ENCODE measurements around the gene DDRGK1. TPM values are rescaled to one million over a fixed set of nuclear protein-coding genes. Genes with fewer than 3 reads are reported as not detected.

DDRGK1 gene
- total and polyA plus RNA-seq, 2 of the 8 experiments (the other 6 are each of a cell fraction or from before 2014, with no cell fraction given): 29.4 to 42.0 TPM

GRCh38 chr20:3222635-3223600 is 18.4 kb upstream of the DDRGK1 start:
- H2BK12ac ChIP-seq (ENCODE audit: low read depth, low read length): no peak overlapping the region
- no peak overlapping the region; the same call in 1 of the 2 replicates for H4K8ac ChIP-seq (ENCODE audit: extremely low read depth, insufficient read depth, low read length)
- no peaks in the 10 kb centered on the region for H4K20me1 ChIP-seq (replicated peaks in 1 of 2; ENCODE audit: control insufficient read depth in 1 of 2, insufficient read depth in 2 of 2, low read length in 2 of 2)
- no peak overlapping the region for H3K4ac ChIP-seq (replicated peaks; ENCODE audit: insufficient read length, low read depth, low read length)
- H3K36me3 ChIP-seq (ENCODE audit: control insufficient read depth in 2 of 4, insufficient read depth in 4 of 4, low read length in 3 of 4): peaks cover 2 to 24% (median 9%) of the 10 kb centered on the region in 4 experiments; a peak in 6 of 8 replicates
- H4K91ac ChIP-seq (replicated peaks; ENCODE audit: insufficient read length, low read length): no peak overlapping the region
- WGBS, 2 experiments (ENCODE audit: extremely low coverage in 1 of 2, insufficient coverage in 1 of 2, insufficient read length in 1 of 2, insufficient replicate concordance in 2 of 2, low coverage in 1 of 2, low lambda C conversion rate in 2 of 2, missing lambda C conversion rate in 1 of 2): 92% methylated on average over 23 of the region's 25 CpGs; no CpG with 5 or more reads in 1 of the 2 experiments
- H3K4me2 ChIP-seq (ENCODE audit: insufficient read depth in 1 of 2, low read depth in 2 of 2, low read length in 2 of 2): no peak overlapping the region
- no peaks in the 10 kb centered on the region for H3K23me2 ChIP-seq (ENCODE audit: low read depth, low read length)
- no peak overlapping the region for H4K5ac ChIP-seq (ENCODE audit: insufficient read length, low read depth, low read length)
- H3K27ac ChIP-seq (ENCODE audit: low read depth, low read length): no peak overlapping the region
- H3K79me2 ChIP-seq (ENCODE audit: control insufficient read depth in 1 of 2, insufficient read depth in 2 of 2, low read length in 2 of 2): no peaks in the 10 kb centered on the region
- no peak overlapping the region for H2BK15ac ChIP-seq (ENCODE audit: low read length)
- POLR2A ChIA-PET (ENCODE audit: partially characterized antibody): interaction anchor here (0.7 to 8.7 kb wide), 9 partner anchors 9 to 80 kb away, joined by 3 to 61 read pairs (median 6); partner anchors contain the start of genes ITPA and SLC4A11
- peaks cover 0 to 2% (median 0%) of the 10 kb centered on the region in 4 experiments; a peak in 2 of 7 replicates for H3K4me1 ChIP-seq (replicated peaks in 1 of 4; ENCODE audit: control insufficient read depth in 3 of 4, insufficient read depth in 4 of 4, low read length in 3 of 4)
- H3K14ac ChIP-seq (ENCODE audit: insufficient read length): no peak overlapping the region
- FAIRE-seq (no peak), DNase-seq (ENCODE audit: low read depth in 1 of 2, low spot score in 2 of 2) (no peak)
- no peak overlapping the region for H2BK5ac ChIP-seq (ENCODE audit: low read depth, low read length)
- H3K18ac ChIP-seq (ENCODE audit: extremely low read depth, low read length): no peak overlapping the region
- CTCF ChIA-PET (ENCODE audit: partially characterized antibody): interaction anchor here (0.5 to 9.5 kb wide), 12 partner anchors 9 to 387 kb away, joined by 3 to 158 read pairs (median 4); no protein-coding TSS in a partner anchor
- no peak overlapping the region for H2BK120ac ChIP-seq (replicated peaks; ENCODE audit: low read depth, low read length)
- no peak overlapping the region for H3K56ac ChIP-seq (replicated peaks; ENCODE audit: insufficient read length, low read depth, low read length)
- H2AK5ac ChIP-seq (ENCODE audit: low read depth, low read length): no peak overlapping the region
- no peaks in the 10 kb centered on the region for H3K27me3 ChIP-seq (replicated peaks in 1 of 4; ENCODE audit: control insufficient read depth in 3 of 4, extremely low read depth in 1 of 4, insufficient read depth in 3 of 4, low read length in 3 of 4)
- no peak overlapping the region for H3K23ac ChIP-seq (ENCODE audit: insufficient read length)
- no peak overlapping the region for H2BK20ac ChIP-seq (ENCODE audit: low read length)
- H3K79me1 ChIP-seq (ENCODE audit: low read depth, low read length): no peaks in the 10 kb centered on the region
- H3K9me3 ChIP-seq (ENCODE audit: insufficient read depth in 2 of 2, low read depth in 1 of 2, low read length in 1 of 2): no peaks in the 10 kb centered on the region
- no peak overlapping the region for H3K9ac ChIP-seq (replicated peaks in 1 of 4; ENCODE audit: extremely low read depth in 1 of 4, low read depth in 3 of 4, low read length in 3 of 4)
- H2AFZ ChIP-seq (ENCODE audit: low read length): no peak overlapping the region
- H3K4me3 ChIP-seq (ENCODE audit: extremely low read depth in 1 of 4, insufficient read depth in 2 of 4, low read depth in 3 of 4, low read length in 4 of 4): no peak overlapping the region
- no peak for TF ChIP-seq RFX5 (IDR thresholded peaks at IDR 0.05; ENCODE audit: borderline replicate concordance, low read depth, low read length)
- no peak for TF ChIP-seq KDM5A (IDR thresholded peaks at IDR 0.05; ENCODE audit: low read length)
- TF ChIP-seq POLR2A (IDR thresholded peaks at IDR 0.05; ENCODE audit: control extremely low read depth in 1 of 2, low read depth in 2 of 2, low read length in 2 of 2): no peak
- no peak for TF ChIP-seq TBP (IDR thresholded peaks at IDR 0.05; ENCODE audit: low read depth, low read length)
- TF ChIP-seq TEAD4 (IDR thresholded peaks at IDR 0.05; ENCODE audit: low read depth, low read length): no peak
- no peak for TF ChIP-seq SP4 (IDR thresholded peaks at IDR 0.05; ENCODE audit: low read length)
- no peak for TF ChIP-seq CEBPB (IDR thresholded peaks at IDR 0.05; ENCODE audit: low read depth, low read length)
- TF ChIP-seq KDM4A (IDR thresholded peaks at IDR 0.05; ENCODE audit: low read depth, low read length, severe bottlenecking): no peak
- TF ChIP-seq RAD21 (IDR thresholded peaks at IDR 0.05 in 1 of 2, conservative IDR thresholded peaks at IDR 0.05 in 1 of 2; ENCODE audit: low read depth in 2 of 2, low read length in 2 of 2): no peak
- TF ChIP-seq CBX5 (IDR thresholded peaks at IDR 0.05; ENCODE audit: low read depth, low read length): no peak
